ENCODE data around the gene TBCE.
"Not testable (repeated sequence)": the region's sequence is repeated elsewhere in the genome, so short reads cannot be mapped to it uniquely, and the experiment has no call there.

TBCE gene

DNA sequence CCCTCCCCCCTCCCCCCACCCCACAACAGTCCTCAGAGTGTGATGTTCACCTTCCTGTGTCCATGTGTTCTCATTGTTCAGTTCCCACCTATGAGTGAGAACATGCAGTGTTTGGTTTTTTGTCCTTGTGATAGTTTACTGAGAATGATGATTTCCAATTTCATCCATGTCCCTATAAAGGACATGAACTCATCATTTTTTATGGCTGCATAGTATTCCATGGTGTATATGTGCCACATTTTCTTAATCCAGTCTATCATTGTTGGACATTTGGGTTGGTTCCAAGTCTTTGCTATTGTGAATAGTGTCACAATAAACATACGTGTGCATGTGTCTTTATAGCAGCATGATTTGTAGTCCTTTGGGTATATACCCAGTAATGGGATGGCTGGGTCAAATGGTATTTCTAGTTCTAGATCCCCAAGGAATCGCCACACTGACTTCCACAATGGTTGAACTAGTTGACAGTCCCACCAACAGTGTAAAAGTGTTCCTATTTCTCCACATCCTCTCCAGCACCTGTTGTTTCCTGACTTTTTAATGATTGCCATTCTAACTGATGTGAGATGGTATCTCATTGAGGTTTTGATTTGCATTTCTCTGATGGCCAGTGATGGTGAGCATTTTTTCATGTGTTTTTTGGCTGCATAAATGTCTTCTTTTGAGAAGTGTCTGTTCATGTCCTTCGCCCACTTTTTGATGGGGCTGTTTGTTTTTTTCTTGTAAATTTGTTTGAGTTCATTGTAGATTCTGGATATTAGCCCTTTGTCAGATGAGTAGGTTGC is 14.9 kb downstream of the TBCE start:
- not testable (repeated sequence) for DNase-seq; H3K27ac ChIP-seq (ENCODE audit: insufficient read depth, low read length, poor library complexity, severe bottlenecking); H3K36me3 ChIP-seq (ENCODE audit: control insufficient read depth, insufficient read depth, low read length); H3K27me3 ChIP-seq (replicated peaks; ENCODE audit: control insufficient read depth, insufficient read depth, low read length, poor library complexity, severe bottlenecking); H3K4me1 ChIP-seq (ENCODE audit: control insufficient read depth, insufficient read depth, low read length, poor library complexity, severe bottlenecking); H3K9me3 ChIP-seq (ENCODE audit: control insufficient read depth, low read length); H3K4me3 ChIP-seq (ENCODE audit: insufficient read depth, low read depth, low read length, poor library complexity, severe bottlenecking)

DNA sequence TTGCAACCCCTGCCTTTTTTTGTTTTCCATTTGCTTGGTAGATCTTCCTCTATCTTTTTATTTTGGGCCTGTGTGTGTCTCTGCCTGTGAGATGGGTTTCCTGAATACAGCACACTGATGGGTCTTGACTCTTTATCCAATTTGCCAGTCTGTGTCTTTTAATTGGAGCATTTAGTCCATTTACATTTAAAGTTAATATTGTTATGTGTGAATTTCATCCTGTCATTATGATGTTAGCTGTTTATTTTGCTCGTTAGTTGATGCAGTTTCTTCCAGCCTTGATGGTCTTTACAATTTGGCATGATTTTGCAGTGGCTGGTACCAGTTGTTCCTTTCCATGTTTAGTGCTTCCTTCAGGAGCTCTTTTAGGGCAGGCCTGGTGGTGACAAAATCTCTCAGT is 18.4 kb downstream of the TBCE start:
- not testable (repeated sequence) for H3K27me3 ChIP-seq (replicated peaks; ENCODE audit: control insufficient read depth, insufficient read depth, low read length, poor library complexity, severe bottlenecking); H3K4me1 ChIP-seq (ENCODE audit: control insufficient read depth, insufficient read depth, low read length, poor library complexity, severe bottlenecking); H3K36me3 ChIP-seq (ENCODE audit: control insufficient read depth, insufficient read depth, low read length); H3K27ac ChIP-seq (ENCODE audit: insufficient read depth, low read length, poor library complexity, severe bottlenecking); H3K9me3 ChIP-seq (ENCODE audit: control insufficient read depth, low read length); H3K4me3 ChIP-seq (ENCODE audit: insufficient read depth, low read depth, low read length, poor library complexity, severe bottlenecking); DNase-seq

GRCh38 chr1:235391874-235392273 is 24.6 kb downstream of the TBCE start:
- H3K9me3 ChIP-seq (ENCODE audit: control insufficient read depth, low read length), result no peaks in the 10 kb centered on the region
- H3K4me3 ChIP-seq (ENCODE audit: insufficient read depth, low read depth, low read length, poor library complexity, severe bottlenecking), result no peak overlapping the region
- no peak overlapping the region for H3K27ac ChIP-seq (ENCODE audit: insufficient read depth, low read length, poor library complexity, severe bottlenecking)
- H3K4me1 ChIP-seq (ENCODE audit: control insufficient read depth, insufficient read depth, low read length, poor library complexity, severe bottlenecking), result no peaks in the 10 kb centered on the region
- H3K36me3 ChIP-seq (ENCODE audit: control insufficient read depth, insufficient read depth, low read length), result no peaks in the 10 kb centered on the region
- DNase-seq, result no peak
- no peaks in the 10 kb centered on the region for H3K27me3 ChIP-seq (replicated peaks; ENCODE audit: control insufficient read depth, insufficient read depth, low read length, poor library complexity, severe bottlenecking)

GRCh38 chr1:235397733-235398132 is 30.5 kb downstream of the TBCE start:
- H3K27me3 ChIP-seq (replicated peaks; ENCODE audit: control insufficient read depth, insufficient read depth, low read length, poor library complexity, severe bottlenecking), result no peaks in the 10 kb centered on the region
- H3K27ac ChIP-seq (ENCODE audit: insufficient read depth, low read length, poor library complexity, severe bottlenecking), result no peak overlapping the region
- no peak for DNase-seq
- no peaks in the 10 kb centered on the region for H3K36me3 ChIP-seq (ENCODE audit: control insufficient read depth, insufficient read depth, low read length)
- H3K4me3 ChIP-seq (ENCODE audit: insufficient read depth, low read depth, low read length, poor library complexity, severe bottlenecking), result no peak overlapping the region
- H3K4me1 ChIP-seq (ENCODE audit: control insufficient read depth, insufficient read depth, low read length, poor library complexity, severe bottlenecking), result no peaks in the 10 kb centered on the region
- no peaks in the 10 kb centered on the region for H3K9me3 ChIP-seq (ENCODE audit: control insufficient read depth, low read length)

GRCh38 chr1:235399661-235400060 is 32.4 kb downstream of the TBCE start:
- H3K36me3 ChIP-seq (ENCODE audit: control insufficient read depth, insufficient read depth, low read length), result no peaks in the 10 kb centered on the region
- no peaks in the 10 kb centered on the region for H3K27me3 ChIP-seq (replicated peaks; ENCODE audit: control insufficient read depth, insufficient read depth, low read length, poor library complexity, severe bottlenecking)
- no peaks in the 10 kb centered on the region for H3K4me1 ChIP-seq (ENCODE audit: control insufficient read depth, insufficient read depth, low read length, poor library complexity, severe bottlenecking)
- no peak overlapping the region for H3K27ac ChIP-seq (ENCODE audit: insufficient read depth, low read length, poor library complexity, severe bottlenecking)
- no peak for DNase-seq
- no peaks in the 10 kb centered on the region for H3K9me3 ChIP-seq (ENCODE audit: control insufficient read depth, low read length)
- H3K4me3 ChIP-seq (ENCODE audit: insufficient read depth, low read depth, low read length, poor library complexity, severe bottlenecking), result no peak overlapping the region

GRCh38 chr1:235401251-235401650 is 34.0 kb downstream of the TBCE start:
- Histone ChIP-seq H3K27ac (ENCODE audit: insufficient read depth, low read length, poor library complexity, severe bottlenecking) (no peak overlapping the region), H3K27me3 (replicated peaks; ENCODE audit: control insufficient read depth, insufficient read depth, low read length, poor library complexity, severe bottlenecking) (no peaks in the 10 kb centered on the region), H3K36me3 (ENCODE audit: control insufficient read depth, insufficient read depth, low read length) (no peaks in the 10 kb centered on the region), H3K9me3 (ENCODE audit: control insufficient read depth, low read length) (no peaks in the 10 kb centered on the region), H3K4me1 (ENCODE audit: control insufficient read depth, insufficient read depth, low read length, poor library complexity, severe bottlenecking) (no peaks in the 10 kb centered on the region), H3K4me3 (ENCODE audit: insufficient read depth, low read depth, low read length, poor library complexity, severe bottlenecking) (no peak overlapping the region)
- DNase-seq, result no peak

- no peaks in the 10 kb centered on the region for H3K9me3 ChIP-seq (ENCODE audit: control insufficient read depth, low read length)
- H3K36me3 ChIP-seq (ENCODE audit: control insufficient read depth, insufficient read depth, low read length), result no peaks in the 10 kb centered on the region
- H3K27ac ChIP-seq (ENCODE audit: insufficient read depth, low read length, poor library complexity, severe bottlenecking), result no peak overlapping the region
- no peak overlapping the region for H3K4me3 ChIP-seq (ENCODE audit: insufficient read depth, low read depth, low read length, poor library complexity, severe bottlenecking)
- H3K27me3 ChIP-seq (replicated peaks; ENCODE audit: control insufficient read depth, insufficient read depth, low read length, poor library complexity, severe bottlenecking), result no peaks in the 10 kb centered on the region
- H3K4me1 ChIP-seq (ENCODE audit: control insufficient read depth, insufficient read depth, low read length, poor library complexity, severe bottlenecking), result no peaks in the 10 kb centered on the region
- DNase-seq, result no peak
Measured at GRCh38 chr1:235402457-235403200, 35.4 kb downstream of the TBCE start.

DNA sequence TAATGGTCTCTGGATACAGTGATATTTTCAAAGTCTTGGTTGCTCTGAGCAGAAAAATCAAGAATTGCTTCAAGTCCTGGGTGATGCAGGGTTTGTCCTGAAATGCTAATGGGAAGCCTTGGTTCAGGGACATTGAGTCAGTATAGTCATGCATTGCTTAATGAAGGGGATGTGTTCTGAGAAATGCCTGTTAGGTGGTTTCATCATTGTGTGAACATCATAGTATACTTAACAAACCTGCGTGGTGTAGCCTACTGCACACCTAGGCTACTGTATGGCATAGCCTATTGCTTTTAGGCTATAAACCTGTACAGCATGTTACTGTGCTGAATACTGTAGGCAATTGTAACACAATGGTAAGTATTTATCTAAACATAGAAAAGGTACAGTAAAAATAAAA is 36.4 kb downstream of the TBCE start:
- Histone ChIP-seq H3K9me3 (ENCODE audit: control insufficient read depth, low read length) (no peaks in the 10 kb centered on the region), H3K4me1 (ENCODE audit: control insufficient read depth, insufficient read depth, low read length, poor library complexity, severe bottlenecking) (no peaks in the 10 kb centered on the region), H3K27ac (ENCODE audit: insufficient read depth, low read length, poor library complexity, severe bottlenecking) (no peak overlapping the region), H3K27me3 (replicated peaks; ENCODE audit: control insufficient read depth, insufficient read depth, low read length, poor library complexity, severe bottlenecking) (no peaks in the 10 kb centered on the region), H3K4me3 (ENCODE audit: insufficient read depth, low read depth, low read length, poor library complexity, severe bottlenecking) (no peak overlapping the region), H3K36me3 (ENCODE audit: control insufficient read depth, insufficient read depth, low read length) (no peaks in the 10 kb centered on the region)
- no peak for DNase-seq

DNA sequence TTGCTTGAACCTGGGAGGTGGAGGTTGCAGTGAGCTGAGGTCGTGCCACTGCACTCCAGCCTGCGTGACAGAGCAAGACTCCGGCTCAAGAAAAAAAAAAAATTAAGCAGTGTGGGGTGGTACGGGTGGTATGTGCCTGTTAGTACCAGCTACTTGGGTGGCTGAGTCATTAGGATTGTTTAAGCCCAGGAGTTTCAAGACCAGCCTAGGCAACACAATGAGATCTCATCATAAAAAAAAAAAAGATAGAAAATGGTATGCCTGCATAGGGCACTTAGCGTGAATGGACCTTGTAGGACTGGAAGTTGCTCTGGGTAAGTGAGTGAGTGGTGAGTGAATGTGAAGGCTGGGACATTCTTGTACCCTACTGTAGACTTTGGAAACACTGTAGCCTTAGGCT is 37.0 kb downstream of the TBCE start:
- Histone ChIP-seq H3K4me1 (ENCODE audit: control insufficient read depth, insufficient read depth, low read length, poor library complexity, severe bottlenecking) (no peaks in the 10 kb centered on the region), H3K9me3 (ENCODE audit: control insufficient read depth, low read length) (no peaks in the 10 kb centered on the region), H3K36me3 (ENCODE audit: control insufficient read depth, insufficient read depth, low read length) (no peaks in the 10 kb centered on the region), H3K27me3 (replicated peaks; ENCODE audit: control insufficient read depth, insufficient read depth, low read length, poor library complexity, severe bottlenecking) (no peaks in the 10 kb centered on the region), H3K4me3 (ENCODE audit: insufficient read depth, low read depth, low read length, poor library complexity, severe bottlenecking) (no peak overlapping the region), H3K27ac (ENCODE audit: insufficient read depth, low read length, poor library complexity, severe bottlenecking) (no peak overlapping the region)
- DNase-seq, result no peak

DNA sequence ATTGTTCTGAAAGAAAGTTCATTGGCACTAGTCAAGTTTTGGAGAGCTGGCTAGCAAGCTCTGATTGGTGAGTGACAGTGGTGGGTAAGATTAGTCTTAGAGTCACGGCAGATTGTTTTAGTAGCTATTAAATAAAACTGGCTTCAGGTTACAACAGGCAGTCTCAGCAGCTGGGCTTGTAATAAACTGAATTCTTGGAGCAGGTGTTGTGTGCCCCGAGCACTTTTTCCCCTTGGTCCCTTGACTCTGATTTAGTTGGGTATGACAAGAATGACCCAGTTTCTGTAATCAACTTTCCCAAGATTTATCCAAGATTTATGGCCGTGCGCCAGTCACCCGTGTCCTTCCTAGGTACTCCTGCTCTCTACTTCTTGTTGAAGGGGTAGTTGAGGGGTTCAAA is 40.2 kb downstream of the TBCE start:
- H3K4me3 ChIP-seq (ENCODE audit: insufficient read depth, low read depth, low read length, poor library complexity, severe bottlenecking), result no peak overlapping the region
- no peak overlapping the region for H3K27ac ChIP-seq (ENCODE audit: insufficient read depth, low read length, poor library complexity, severe bottlenecking)
- H3K4me1 ChIP-seq (ENCODE audit: control insufficient read depth, insufficient read depth, low read length, poor library complexity, severe bottlenecking), result no peaks in the 10 kb centered on the region
- no peaks in the 10 kb centered on the region for H3K27me3 ChIP-seq (replicated peaks; ENCODE audit: control insufficient read depth, insufficient read depth, low read length, poor library complexity, severe bottlenecking)
- H3K9me3 ChIP-seq (ENCODE audit: control insufficient read depth, low read length), result no peaks in the 10 kb centered on the region
- no peaks in the 10 kb centered on the region for H3K36me3 ChIP-seq (ENCODE audit: control insufficient read depth, insufficient read depth, low read length)
- no peak for DNase-seq

Measured in effector memory CD4-positive, alpha-beta T cell (primary cell).